ENCODE measurements around the gene LMO7. TPM values are rescaled to one million over a fixed set of nuclear protein-coding genes. Genes with fewer than 3 reads are reported as not detected.

Gene LMO7
- polyA plus RNA-seq, 3 donors from 2014 or later: 0.96 to 4.1 TPM; not detected in 1

- H3K36me3 Mint-ChIP-seq: peaks cover 16 to 27% (median 19%) of the 10 kb centered on the region in 3 donors
- H3K27ac Mint-ChIP-seq: no peak overlapping the region
- DNase-seq: no peak
- no peak overlapping the region for H3K4me3 Mint-ChIP-seq
- H3K27me3 Mint-ChIP-seq (ENCODE audit: low read depth in 3 of 3): no peaks in the 10 kb centered on the region
- no peaks in the 10 kb centered on the region for H3K4me1 Mint-ChIP-seq
- no peaks in the 10 kb centered on the region for H3K9me3 Mint-ChIP-seq
Observed at GRCh38 chr13:75850916-75851315, 214.8 kb downstream of the LMO7 start.

GRCh38 chr13:75855216-75855615, 219.1 kb downstream of the LMO7 start:
- no peaks in the 10 kb centered on the region for H3K4me1 Mint-ChIP-seq
- peaks cover 6 to 16% (median 12%) of the 10 kb centered on the region in 3 donors for H3K36me3 Mint-ChIP-seq
- no peaks in the 10 kb centered on the region for H3K27me3 Mint-ChIP-seq (ENCODE audit: low read depth in 3 of 3)
- no peaks in the 10 kb centered on the region for H3K9me3 Mint-ChIP-seq
- H3K27ac Mint-ChIP-seq: no peak overlapping the region
- H3K4me3 Mint-ChIP-seq: no peak overlapping the region
- DNase-seq: no peak

GRCh38 chr13:75855847-75856246, 219.7 kb downstream of the LMO7 start:
- no peak for DNase-seq
- H3K9me3 Mint-ChIP-seq: no peaks in the 10 kb centered on the region
- no peak overlapping the region for H3K4me3 Mint-ChIP-seq
- H3K27ac Mint-ChIP-seq: no peak overlapping the region
- H3K27me3 Mint-ChIP-seq (ENCODE audit: low read depth in 3 of 3): no peaks in the 10 kb centered on the region
- H3K36me3 Mint-ChIP-seq: peaks cover 6 to 10% (median 8%) of the 10 kb centered on the region in 3 donors
- no peaks in the 10 kb centered on the region for H3K4me1 Mint-ChIP-seq

- H3K4me1 Mint-ChIP-seq: no peaks in the 10 kb centered on the region
- peaks cover 6 to 9% (median 8%) of the 10 kb centered on the region in 3 donors for H3K36me3 Mint-ChIP-seq
- H3K9me3 Mint-ChIP-seq: no peaks in the 10 kb centered on the region
- H3K27ac Mint-ChIP-seq: no peak overlapping the region
- no peak overlapping the region for H3K4me3 Mint-ChIP-seq
- no peak for DNase-seq
- no peaks in the 10 kb centered on the region for H3K27me3 Mint-ChIP-seq (ENCODE audit: low read depth in 3 of 3)
Observed at GRCh38 chr13:75857291-75857690, 221.2 kb downstream of the LMO7 start.

- Mint-ChIP-seq H3K27me3 (ENCODE audit: low read depth in 3 of 3) (peaks cover 0 to 2% (median 1%) of the 10 kb centered on the region in 3 donors), H3K36me3 (no peaks in the 10 kb centered on the region), H3K27ac (no peak overlapping the region), H3K4me1 (no peaks in the 10 kb centered on the region), H3K4me3 (no peak overlapping the region), H3K9me3 (no peaks in the 10 kb centered on the region)
- no peak for DNase-seq
Observed at GRCh38 chr13:75860935-75861334, 224.8 kb downstream of the LMO7 start.

- Mint-ChIP-seq H3K36me3 (no peaks in the 10 kb centered on the region), H3K4me1 (no peaks in the 10 kb centered on the region), H3K27me3 (ENCODE audit: low read depth in 3 of 3) (peaks cover 0 to 4% (median 1%) of the 10 kb centered on the region in 3 donors), H3K4me3 (no peak overlapping the region), H3K9me3 (no peaks in the 10 kb centered on the region), H3K27ac (no peak overlapping the region)
- DNase-seq: no peak
Observed at GRCh38 chr13:75861786-75862185, 225.7 kb downstream of the LMO7 start.

GRCh38 chr13:75864718-75865117, 228.6 kb downstream of the LMO7 start:
- Mint-ChIP-seq H3K27me3 (ENCODE audit: low read depth in 3 of 3) (peaks cover 0 to 4% (median 1%) of the 10 kb centered on the region in 3 donors), H3K4me1 (no peaks in the 10 kb centered on the region), H3K4me3 (no peak overlapping the region), H3K36me3 (no peaks in the 10 kb centered on the region), H3K9me3 (no peaks in the 10 kb centered on the region), H3K27ac (no peak overlapping the region)
- DNase-seq: no peak

GRCh38 chr13:75867379-75868117, 231.4 kb downstream of the LMO7 start:
- H3K4me1 Mint-ChIP-seq: peaks cover 6 to 12% of the 10 kb centered on the region in 2 donors
- H3K36me3 Mint-ChIP-seq: no peaks in the 10 kb centered on the region
- H3K27ac Mint-ChIP-seq: no peak overlapping the region
- peaks cover 0 to 7% (median 1%) of the 10 kb centered on the region in 3 donors for H3K27me3 Mint-ChIP-seq (ENCODE audit: low read depth in 3 of 3)
- DNase-seq: no peak
- no peak overlapping the region for H3K4me3 Mint-ChIP-seq
- H3K9me3 Mint-ChIP-seq: no peaks in the 10 kb centered on the region

GRCh38 chr13:75869981-75870380, 233.9 kb downstream of the LMO7 start:
- H3K27ac Mint-ChIP-seq: peak overlapping the region in 2 of 6 donors; percentile 17 to 33
- H3K4me3 Mint-ChIP-seq: peak overlapping the region; percentile 55 to 80 (median 61)
- peak; percentile 12 to 31 (median 17) for DNase-seq
- H3K4me1 Mint-ChIP-seq: peaks cover 6 to 12% of the 10 kb centered on the region in 2 donors
- H3K9me3 Mint-ChIP-seq: no peaks in the 10 kb centered on the region
- peaks cover 0 to 5% (median 2%) of the 10 kb centered on the region in 3 donors for H3K27me3 Mint-ChIP-seq (ENCODE audit: low read depth in 3 of 3)
- no peaks in the 10 kb centered on the region for H3K36me3 Mint-ChIP-seq

- Mint-ChIP-seq H3K27ac (peak overlapping the region in 2 of 6 donors; percentile 17 to 28), H3K4me3 (peak overlapping the region; percentile 55 to 80 (median 61)), H3K9me3 (no peaks in the 10 kb centered on the region), H3K27me3 (ENCODE audit: low read depth in 3 of 3) (peaks cover 0 to 5% (median 2%) of the 10 kb centered on the region in 3 donors), H3K4me1 (peaks cover 6 to 12% of the 10 kb centered on the region in 2 donors), H3K36me3 (no peaks in the 10 kb centered on the region)
- peak; percentile 16 to 24 (median 23) for DNase-seq
Observed at GRCh38 chr13:75870397-75870903, 234.3 kb downstream of the LMO7 start.

GRCh38 chr13:75871059-75871458, 234.9 kb downstream of the LMO7 start:
- no peaks in the 10 kb centered on the region for H3K36me3 Mint-ChIP-seq
- H3K4me3 Mint-ChIP-seq: peak overlapping the region in 1 of 5 donors; percentile 45
- H3K9me3 Mint-ChIP-seq: no peaks in the 10 kb centered on the region
- H3K4me1 Mint-ChIP-seq: peaks cover 6 to 12% of the 10 kb centered on the region in 2 donors
- no peak overlapping the region for H3K27ac Mint-ChIP-seq
- peaks cover 0 to 4% (median 3%) of the 10 kb centered on the region in 3 donors for H3K27me3 Mint-ChIP-seq (ENCODE audit: low read depth in 3 of 3)
- no peak for DNase-seq

- no peak for DNase-seq
- no peak overlapping the region for H3K27ac Mint-ChIP-seq
- peaks cover 6 to 16% of the 10 kb centered on the region in 2 donors for H3K4me1 Mint-ChIP-seq
- no peaks in the 10 kb centered on the region for H3K36me3 Mint-ChIP-seq
- H3K9me3 Mint-ChIP-seq: no peaks in the 10 kb centered on the region
- peaks cover 3 to 5% (median 3%) of the 10 kb centered on the region in 3 donors for H3K27me3 Mint-ChIP-seq (ENCODE audit: low read depth in 3 of 3)
- no peak overlapping the region for H3K4me3 Mint-ChIP-seq
Observed at GRCh38 chr13:75872980-75873379, 236.8 kb downstream of the LMO7 start.

GRCh38 chr13:75873494-75873893, 237.4 kb downstream of the LMO7 start:
- no peak overlapping the region for H3K27ac Mint-ChIP-seq
- no peak overlapping the region for H3K4me3 Mint-ChIP-seq
- peaks cover 6 to 16% of the 10 kb centered on the region in 2 donors for H3K4me1 Mint-ChIP-seq
- no peaks in the 10 kb centered on the region for H3K9me3 Mint-ChIP-seq
- H3K27me3 Mint-ChIP-seq (ENCODE audit: low read depth in 3 of 3): peaks cover 3 to 5% (median 3%) of the 10 kb centered on the region in 3 donors
- DNase-seq: no peak
- H3K36me3 Mint-ChIP-seq: no peaks in the 10 kb centered on the region

GRCh38 chr13:75875450-75875849, 239.3 kb downstream of the LMO7 start:
- no peak for DNase-seq
- Mint-ChIP-seq H3K4me1 (peaks cover 2 to 10% of the 10 kb centered on the region in 2 donors), H3K27ac (no peak overlapping the region), H3K36me3 (no peaks in the 10 kb centered on the region), H3K27me3 (ENCODE audit: low read depth in 3 of 3) (peaks cover 0 to 5% (median 3%) of the 10 kb centered on the region in 3 donors), H3K9me3 (no peaks in the 10 kb centered on the region), H3K4me3 (no peak overlapping the region)
